Astrocyte (in vitro differentiated cells and primary cell): ENCODE data around the gene EVC2.

Experiments used
- EZH2 ChIP-seq: IDR thresholded peaks from 2 replicates; pipeline ENCODE4 v1.6.1; 2012; ENCODE audit warnings: mild to moderate bottlenecking, low read length, inconsistent platforms; ENCODE audit not compliant: insufficient read depth
- TF ChIP-seq, protein P1 (sequence below): IDR thresholded peaks from 2 replicates; pipeline ENCODE4 v1.5.1; 2011; ENCODE audit warnings: low read depth, mild to moderate bottlenecking, inconsistent platforms, low read length, moderate library complexity; ENCODE audit not compliant: insufficient read depth

DNA sequence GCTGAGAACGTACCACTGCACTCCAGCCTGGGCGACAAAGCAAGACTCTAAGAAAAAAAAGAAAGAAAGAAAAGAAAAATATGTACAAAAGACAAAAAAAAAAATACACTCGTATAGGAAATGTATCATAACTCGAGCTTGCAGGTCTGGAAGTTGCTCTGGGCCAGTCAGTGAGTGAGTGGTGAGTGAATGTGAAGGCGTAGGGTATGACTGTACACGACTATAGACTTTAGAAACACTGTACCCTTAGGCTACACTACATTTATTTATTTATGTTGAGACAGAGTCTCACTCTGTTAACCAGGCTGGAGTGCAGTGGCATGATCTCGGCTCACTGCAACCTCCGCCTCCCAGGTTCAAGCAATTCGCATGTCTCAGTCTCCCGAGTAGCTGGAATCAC lies 29.4 kb downstream of the EVC2 start:
- TF ChIP-seq, protein P1, sequence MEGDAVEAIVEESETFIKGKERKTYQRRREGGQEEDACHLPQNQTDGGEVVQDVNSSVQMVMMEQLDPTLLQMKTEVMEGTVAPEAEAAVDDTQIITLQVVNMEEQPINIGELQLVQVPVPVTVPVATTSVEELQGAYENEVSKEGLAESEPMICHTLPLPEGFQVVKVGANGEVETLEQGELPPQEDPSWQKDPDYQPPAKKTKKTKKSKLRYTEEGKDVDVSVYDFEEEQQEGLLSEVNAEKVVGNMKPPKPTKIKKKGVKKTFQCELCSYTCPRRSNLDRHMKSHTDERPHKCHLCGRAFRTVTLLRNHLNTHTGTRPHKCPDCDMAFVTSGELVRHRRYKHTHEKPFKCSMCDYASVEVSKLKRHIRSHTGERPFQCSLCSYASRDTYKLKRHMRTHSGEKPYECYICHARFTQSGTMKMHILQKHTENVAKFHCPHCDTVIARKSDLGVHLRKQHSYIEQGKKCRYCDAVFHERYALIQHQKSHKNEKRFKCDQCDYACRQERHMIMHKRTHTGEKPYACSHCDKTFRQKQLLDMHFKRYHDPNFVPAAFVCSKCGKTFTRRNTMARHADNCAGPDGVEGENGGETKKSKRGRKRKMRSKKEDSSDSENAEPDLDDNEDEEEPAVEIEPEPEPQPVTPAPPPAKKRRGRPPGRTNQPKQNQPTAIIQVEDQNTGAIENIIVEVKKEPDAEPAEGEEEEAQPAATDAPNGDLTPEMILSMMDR = no peak
- no peak for TF ChIP-seq EZH2
